Measurements from ENCODE around the gene UBFD1. TPM values are rescaled to one million over a fixed set of nuclear protein-coding genes. Genes with fewer than 3 reads are reported as not detected.

Gene UBFD1
- total and polyA plus RNA-seq, 2 of the 8 experiments (the other 6 are each of a cell fraction or from before 2014, with no cell fraction given), result 66.3 to 106 TPM

GRCh38 chr16:23584186-23585076 lies 26.9 kb downstream of the UBFD1 start (continued):
- TF ChIP-seq GTF2F1 (IDR thresholded peaks at IDR 0.05; ENCODE audit: borderline replicate concordance, low read depth, low read length), result no peak
- TF ChIP-seq ZNF274 (IDR thresholded peaks at IDR 0.05; ENCODE audit: borderline replicate concordance, extremely low read depth, low read length), result no peak
- no peak for TF ChIP-seq SP4 (IDR thresholded peaks at IDR 0.05; ENCODE audit: low read length)
- no peak for TF ChIP-seq YY1 (IDR thresholded peaks at IDR 0.05; ENCODE audit: low read depth, low read length)
- TF ChIP-seq ATF3 (IDR thresholded peaks at IDR 0.05; ENCODE audit: insufficient read depth, low read depth, low read length), result no peak
- no peak for TF ChIP-seq POU5F1 (IDR thresholded peaks at IDR 0.05; ENCODE audit: low read depth, low read length)
- TF ChIP-seq E2F6 (IDR thresholded peaks at IDR 0.05), result no peak
- no peak for TF ChIP-seq RAD21 (IDR thresholded peaks at IDR 0.05 in 1 of 2, conservative IDR thresholded peaks at IDR 0.05 in 1 of 2; ENCODE audit: low read depth in 2 of 2, low read length in 2 of 2)

All from H1 (cell line).